NCI-H1048 (cell line): ENCODE measurements around the gene NAB2.
"Not testable (repeated sequence)": the region's sequence is repeated elsewhere in the genome, so short reads cannot be mapped to it uniquely, and the experiment has no call there.

Source experiments
- DNase-seq: peaks from one replicate; lab custom pipeline; 2025; lab: John Stamatoyannopoulos, UW

Gene NAB2

DNA sequence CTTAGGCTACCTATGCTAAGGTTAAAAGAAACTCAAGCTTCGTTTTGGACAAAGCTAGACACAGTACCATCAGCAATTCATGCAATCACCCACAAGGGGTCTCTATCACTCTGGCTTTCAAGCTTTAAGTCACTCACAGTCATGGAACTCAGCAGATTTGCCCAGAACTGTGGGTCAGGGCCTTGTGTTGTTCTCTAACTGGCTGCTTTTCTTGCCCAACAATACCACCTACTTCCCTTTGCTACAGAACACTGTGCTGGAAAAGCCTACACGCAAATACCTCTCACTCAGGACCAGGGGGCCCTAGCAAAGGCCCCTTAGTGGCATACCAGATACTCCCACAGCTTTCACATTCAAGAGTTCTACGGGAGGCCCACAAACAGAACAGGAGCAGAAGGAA lies 19.4 kb upstream of the NAB2 start:
- no peak for DNase-seq

DNA sequence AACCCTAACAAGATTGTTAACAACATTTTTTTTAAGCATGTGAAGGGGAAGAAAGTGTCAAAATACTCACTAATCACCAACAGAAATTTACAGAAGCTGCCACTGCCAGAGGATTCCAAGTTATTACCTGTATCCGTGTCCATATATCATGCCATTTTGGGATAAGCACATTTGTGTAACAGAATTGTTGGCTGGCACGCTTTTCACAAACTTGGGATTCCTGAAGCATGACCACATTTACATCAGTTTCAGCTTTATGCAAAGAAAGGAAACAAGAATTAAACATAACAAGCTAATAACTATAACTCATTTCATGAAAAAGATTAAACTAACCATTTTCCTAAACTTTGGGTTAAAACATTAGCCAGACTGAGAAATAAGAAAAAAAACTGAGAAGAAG lies 16.3 kb upstream of the NAB2 start:
- DNase-seq = no peak

DNA sequence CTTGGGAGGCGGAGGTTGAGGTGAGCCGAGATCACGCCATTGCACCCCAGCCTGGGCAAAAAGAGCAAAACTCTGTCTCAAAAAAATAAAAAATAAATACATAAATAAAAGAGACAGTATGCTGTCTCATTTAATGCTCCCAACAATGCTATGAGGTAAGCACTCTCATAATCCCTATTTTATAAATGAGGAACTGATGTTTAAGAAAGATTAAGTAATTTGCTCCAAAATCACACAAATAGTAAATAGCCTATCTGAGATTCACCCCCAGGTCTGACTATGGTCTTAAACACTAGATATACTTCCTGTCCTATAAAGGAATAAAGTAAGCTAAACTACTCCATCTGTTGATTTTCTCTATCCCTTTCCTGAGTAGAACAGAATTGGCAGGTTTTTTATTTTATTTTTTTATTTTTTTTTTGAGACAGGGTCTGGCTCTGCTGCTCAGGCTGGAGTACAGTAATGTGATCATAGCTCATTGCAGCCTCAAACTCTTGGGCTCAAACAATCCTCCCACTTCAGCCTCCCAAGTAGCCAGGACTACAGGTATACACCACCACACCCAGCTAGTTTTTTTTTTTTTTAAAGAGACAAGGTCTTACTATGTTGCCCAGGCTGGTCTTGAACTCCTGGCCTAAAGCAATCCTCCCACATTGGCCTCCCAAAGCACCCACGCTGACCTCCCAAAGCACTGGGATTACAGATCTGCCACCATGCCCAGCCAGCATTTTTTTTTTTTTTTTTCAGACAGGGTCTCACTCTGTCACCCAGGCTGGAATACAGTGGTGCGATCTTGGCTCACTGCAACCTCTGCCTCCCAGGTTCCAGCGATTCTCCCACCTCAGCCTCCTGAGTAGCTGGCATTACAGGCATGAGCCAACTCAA lies 15.1 kb upstream of the NAB2 start:
- not testable (repeated sequence) for DNase-seq

DNA sequence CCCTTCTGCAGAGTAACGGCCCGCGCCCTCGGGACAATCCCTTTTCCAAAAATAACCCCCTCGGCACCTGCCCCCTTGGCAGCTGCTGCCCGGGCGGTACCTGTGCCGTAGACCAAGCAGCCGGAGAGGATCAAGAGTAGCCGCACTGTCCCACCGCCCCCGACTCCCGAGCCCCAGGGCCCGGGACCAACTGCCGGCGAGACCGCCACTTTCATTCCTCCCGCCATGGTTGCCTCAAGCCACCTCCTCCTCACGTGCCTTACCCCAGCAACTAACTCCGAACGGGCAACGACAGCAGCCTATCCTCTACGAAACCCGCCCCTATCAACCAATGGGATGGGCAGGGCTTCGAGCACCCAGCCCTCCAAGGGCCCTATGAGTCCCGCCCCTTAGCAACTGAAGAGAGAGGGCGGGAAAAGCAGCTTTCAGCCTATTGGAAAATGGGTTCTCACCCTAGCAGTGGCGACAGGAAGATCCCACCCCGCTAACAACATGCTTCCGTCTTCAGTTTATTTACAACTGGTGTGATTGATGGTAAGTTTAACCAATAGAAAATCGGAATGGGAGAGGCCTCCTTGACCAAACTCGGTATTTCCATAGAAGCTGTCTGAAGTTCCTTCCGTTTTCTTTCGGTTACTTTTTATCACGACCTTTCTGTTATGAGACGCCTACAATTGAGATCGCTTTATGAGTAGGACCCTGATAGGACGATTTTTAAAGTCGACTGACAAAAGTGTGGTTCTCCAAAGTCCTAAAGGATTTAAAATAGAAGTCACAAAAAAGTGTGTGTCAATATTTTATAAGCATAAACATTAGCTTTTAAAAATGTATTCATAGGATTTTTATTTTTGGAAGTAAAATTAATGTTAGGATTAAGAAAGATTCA lies 10.2 kb upstream of the NAB2 start, which contains the start of gene NEMP1:
TSS of gene NEMP1 (minus strand) at position 273 of the 886 bp plus-strand sequence. CDS start at position 227, 46 bp downstream.
- peak; percentile 97 for DNase-seq

DNA sequence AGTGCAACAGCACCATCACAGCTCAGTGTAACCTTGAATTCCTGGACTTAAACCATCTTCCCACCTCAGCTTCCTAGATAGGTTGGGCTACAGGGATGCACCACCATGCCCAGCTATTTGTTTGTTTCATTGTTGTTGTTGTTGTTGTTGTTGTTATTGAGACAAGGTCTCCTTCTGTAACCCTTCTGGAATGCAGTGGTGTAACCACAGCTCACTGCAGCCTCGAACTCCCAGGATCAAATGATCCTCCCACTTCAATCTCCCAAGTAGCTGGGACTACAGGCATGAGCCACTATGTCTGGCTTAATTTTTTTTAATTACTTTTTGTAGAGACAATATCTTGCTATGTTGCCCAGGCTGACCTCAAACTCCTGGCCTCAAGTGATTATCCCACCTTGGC lies 9.1 kb upstream of the NAB2 start:
- no peak for DNase-seq

DNA sequence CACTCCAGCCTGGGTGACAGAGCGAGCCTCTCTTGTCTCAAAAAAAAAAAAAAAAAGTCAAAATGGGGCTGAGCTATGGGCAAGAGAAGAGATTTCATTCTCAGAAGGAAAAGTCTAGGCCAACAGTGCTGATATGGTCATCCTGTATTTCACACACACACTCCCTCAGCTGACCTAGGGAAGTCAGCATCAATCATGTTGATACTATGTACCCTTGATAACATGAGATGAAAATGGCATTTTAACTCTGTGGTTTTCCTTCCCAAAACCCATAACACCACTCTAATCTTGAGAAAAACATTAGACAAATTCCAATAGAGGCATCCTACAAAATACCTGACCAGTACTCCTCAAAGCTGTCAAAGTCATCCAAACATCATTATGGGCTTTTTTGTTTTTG lies 8.1 kb upstream of the NAB2 start:
- DNase-seq = no peak

DNA sequence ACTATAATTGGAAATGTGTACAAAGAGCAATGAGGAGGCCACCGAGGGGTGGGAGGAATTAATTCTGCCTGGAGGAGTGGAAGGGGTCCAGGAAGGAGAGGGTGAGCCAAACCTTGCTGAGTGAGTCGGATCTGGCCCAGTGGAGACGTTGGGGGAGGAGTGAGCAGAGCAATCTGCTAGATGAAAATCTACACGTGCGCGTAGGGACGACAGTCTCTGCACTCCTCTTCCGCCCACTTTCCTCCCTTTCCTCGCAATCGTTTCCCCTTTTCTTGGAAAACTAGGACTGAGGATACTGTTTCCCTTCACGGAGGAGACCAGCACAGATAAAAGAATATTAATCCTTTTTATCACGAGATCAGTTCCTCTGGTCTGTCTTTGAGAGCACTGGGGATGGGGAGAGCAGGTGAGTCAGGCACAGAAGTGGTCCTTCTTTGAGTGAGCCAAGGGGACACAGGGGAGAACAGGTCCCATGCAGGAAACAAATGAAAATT lies 2.9 kb upstream of the NAB2 start:
- DNase-seq = no peak

- DNase-seq = no peak
Observed at GRCh38 chr12:57086493-57087009, 2.4 kb upstream of the NAB2 start.

GRCh38 chr12:57087010-57087690 lies 1.8 kb upstream of the NAB2 start:
- DNase-seq = no peak

DNA sequence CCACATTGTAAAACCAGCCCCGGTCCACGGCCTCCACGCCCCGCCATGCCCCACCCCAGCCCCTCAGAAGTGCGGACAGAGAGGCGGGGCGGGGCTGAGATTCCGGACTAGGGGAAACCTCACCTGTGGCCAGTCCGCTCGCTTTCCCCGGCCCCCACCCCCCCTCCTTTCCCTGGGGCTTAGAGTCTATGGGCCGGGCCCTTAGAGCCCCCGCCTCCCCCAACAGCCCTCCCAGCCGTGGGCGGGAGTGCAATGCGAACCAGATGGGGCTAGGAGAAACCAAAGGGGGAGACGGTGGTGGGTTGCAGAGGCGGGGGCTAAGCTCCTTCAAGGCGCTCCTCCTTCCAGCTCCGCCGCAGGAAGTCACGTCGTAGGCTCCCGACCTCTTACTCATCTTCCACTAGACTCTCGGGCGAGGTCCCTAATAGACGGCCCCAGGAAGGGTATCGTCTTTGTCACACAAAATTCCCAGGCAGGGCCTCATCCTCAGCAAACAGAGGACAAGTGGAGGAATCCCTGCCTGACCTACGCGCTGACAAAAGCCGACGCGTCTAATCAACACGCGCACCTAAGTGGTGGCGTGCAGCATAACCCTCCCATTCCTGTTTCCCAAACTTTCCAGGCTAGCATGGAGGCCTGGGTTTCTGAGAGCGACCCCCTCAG lies 1.1 kb upstream of the NAB2 start:
- peak; percentile 39 for DNase-seq

DNA sequence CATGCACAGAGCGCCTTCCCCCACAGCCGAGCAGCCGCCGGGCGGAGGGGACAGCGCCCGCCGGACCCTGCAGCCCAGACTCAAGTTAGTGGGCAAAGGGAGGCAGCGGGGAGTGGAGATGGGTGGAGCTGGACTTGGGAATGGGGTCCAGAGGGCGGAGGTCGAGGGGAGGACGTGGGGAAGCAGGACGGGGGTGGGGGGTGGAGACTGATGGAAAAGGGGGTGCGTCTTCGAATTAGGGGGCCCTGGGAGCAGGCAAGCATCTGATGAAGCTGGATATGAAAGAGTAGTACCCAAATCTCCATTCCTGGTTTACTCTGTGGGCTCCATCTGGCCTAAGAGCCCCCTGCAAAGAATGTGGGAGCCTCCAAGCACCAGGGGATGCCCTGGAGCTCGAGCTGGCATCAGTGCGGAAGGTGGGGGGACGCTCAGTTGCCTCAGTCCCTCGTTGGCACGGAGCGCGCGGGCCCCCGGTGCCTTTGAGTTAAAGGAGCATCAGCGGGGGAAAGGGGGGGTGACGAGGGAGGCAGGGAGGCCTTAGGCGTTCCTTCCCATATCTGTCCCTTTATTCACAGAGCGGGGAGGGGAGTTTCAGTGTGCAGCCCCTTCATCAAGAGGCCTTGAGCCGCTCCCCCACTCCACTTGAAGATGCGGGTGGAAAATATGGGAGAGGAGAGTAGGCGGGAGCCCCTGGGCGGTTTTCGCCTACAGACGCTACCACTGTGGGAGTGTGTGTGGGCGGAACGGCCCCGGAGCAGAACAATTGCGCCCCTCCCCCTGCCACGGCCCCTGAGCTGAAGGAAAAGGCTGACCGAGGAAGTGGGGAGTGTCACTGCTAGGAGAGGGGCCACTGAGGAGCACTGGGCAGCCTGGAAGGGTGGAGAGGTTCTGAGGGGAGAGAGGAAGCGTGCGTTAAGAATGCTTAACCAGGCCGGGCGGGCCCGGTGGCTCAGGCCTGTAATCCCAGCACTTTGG lies 644 bp downstream of the NAB2 start:
- DNase-seq = no peak

- no peak for DNase-seq
Observed at GRCh38 chr12:57090490-57090889, 1.6 kb downstream of the NAB2 start.

- no peak for DNase-seq
Observed at GRCh38 chr12:57090924-57091637, 2.2 kb downstream of the NAB2 start.

GRCh38 chr12:57091638-57092528 lies 3.0 kb downstream of the NAB2 start:
- no peak for DNase-seq

GRCh38 chr12:57092529-57092862 lies 3.6 kb downstream of the NAB2 start:
- no peak for DNase-seq

- no peak for DNase-seq
Observed at GRCh38 chr12:57092876-57093414, 4.0 kb downstream of the NAB2 start.

DNA sequence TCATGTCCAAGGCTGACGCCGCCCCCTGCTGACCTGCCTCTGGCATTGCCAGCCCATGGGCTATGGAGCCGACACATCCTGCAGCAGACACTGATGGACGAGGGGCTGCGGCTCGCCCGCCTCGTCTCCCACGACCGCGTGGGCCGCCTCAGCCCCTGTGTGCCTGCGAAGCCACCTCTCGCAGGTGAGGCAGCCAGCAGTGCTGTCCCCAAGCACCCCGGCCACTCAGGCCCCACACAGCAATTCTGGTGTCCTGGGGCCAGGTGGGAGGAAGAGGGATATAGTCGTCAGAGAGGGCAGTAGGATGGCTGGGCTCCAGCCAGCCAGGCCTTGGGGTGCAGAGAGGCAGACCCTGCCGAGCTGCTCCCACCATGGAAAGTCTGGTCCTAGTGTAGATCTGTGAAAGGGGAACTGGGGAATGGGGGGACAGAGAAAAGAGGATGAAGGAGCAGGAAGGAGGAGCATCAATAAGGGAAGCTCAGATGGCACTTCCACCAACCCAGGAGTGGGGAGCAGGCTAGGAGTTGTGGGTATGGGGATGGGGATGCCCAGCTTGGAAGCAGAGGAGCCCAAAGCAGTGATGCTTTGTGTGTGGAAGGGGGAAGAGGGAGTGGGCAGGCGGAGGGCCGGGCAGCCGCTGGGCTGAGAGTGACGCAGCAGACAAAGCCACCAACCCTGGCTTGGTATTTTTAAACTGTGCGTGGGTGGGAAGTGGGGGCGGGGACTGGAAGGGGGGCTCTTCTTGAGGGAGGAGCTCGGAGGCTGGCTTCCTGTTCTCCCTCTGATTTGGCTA lies 4.7 kb downstream of the NAB2 start:
- DNase-seq = no peak
